Prostate gland (tissue), 2 donors: ENCODE measurements around the gene SLC35F2. TPM values are rescaled to one million over a fixed set of nuclear protein-coding genes. Genes with fewer than 3 reads are reported as not detected.

Experiments used
- DNase-seq: peaks from one replicate; pipeline ENCODE4 v3.0.0-alpha.2; 2019; ENCODE audit warnings: low spot score
- H3K27ac ChIP-seq, 2 donors: fragments of 200-600 bp; sonication (generic); 2 replicates each; pipeline ENCODE4 v1.5.1; 2017 to 2019
- H3K27me3 ChIP-seq: fragments of 200-600 bp; sonication (generic); replicated peaks from 2 replicates; pipeline ENCODE4 v1.5.1; 2019; ENCODE audit not compliant: insufficient read depth
- H3K36me3 ChIP-seq, 2 donors: fragments of 200-600 bp; sonication (generic); 1 replicate in 1 of 2; 2 replicates in 1 of 2; pipeline versions ENCODE4 v1.5.1 to v1.8.1; 2017 to 2019
- H3K4me1 ChIP-seq: fragments of 200-600 bp; sonication (generic); replicated peaks from 2 replicates; pipeline ENCODE4 v1.5.1; 2019
- H3K4me3 ChIP-seq, 2 donors: fragments of 200-600 bp; sonication (generic); 2 replicates each; pipeline ENCODE4 v1.5.1; 2017 to 2019
- H3K9me3 ChIP-seq: fragments of 200-600 bp; sonication (generic); 2 replicates; pipeline ENCODE4 v1.5.1; 2017
- CTCF ChIP-seq, 4 experiments: fragments of 200-600 bp in 2 of 4; fragments of 450-650 bp in 2 of 4; sonication (generic) in 2 of 4; IDR thresholded peaks; 1 replicate in 3 of 4; 2 replicates in 1 of 4; pipeline ENCODE4 v1.5.1; 2016 to 2019; ENCODE audit warnings: antibody characterized with exemption in 4 of 4, mild to moderate bottlenecking in 2 of 4, moderate library complexity in 2 of 4
- POLR2A ChIP-seq: fragments of 450-650 bp; IDR thresholded peaks from one replicate; pipeline ENCODE4 v1.6.1; 2016; ENCODE audit warnings: antibody characterized with exemption, mild to moderate bottlenecking
- POLR2AphosphoS5 ChIP-seq: sonication (generic); formaldehyde crosslinking; IDR thresholded peaks from one replicate; pipeline ENCODE4 v1.6.1; 2017; ENCODE audit warnings: antibody characterized with exemption
- WGBS: methylation state at CpG from one replicate; pipeline ENCODE4 v1.1.5; 2018; 5-methylcytosine and 5-hydroxymethylcytosine counted together
- intact Hi-C: fragments of 100-400 bp; cut with DNase I; formaldehyde crosslinking; loops from one replicate; pipeline ENCODE4 v1.14.2; 2022
- total RNA-seq, 2 donors: library from RNA; depleted of rRNA; stranded (reverse); fragments of >200 nt; gene quantifications; one replicate each; pipeline ENCODE4 v1.1.0, GENCODE V29; 2016

SLC35F2 gene
- total RNA-seq, 2 donors from 2014 or later = 21.6 to 41.9 TPM

DNA sequence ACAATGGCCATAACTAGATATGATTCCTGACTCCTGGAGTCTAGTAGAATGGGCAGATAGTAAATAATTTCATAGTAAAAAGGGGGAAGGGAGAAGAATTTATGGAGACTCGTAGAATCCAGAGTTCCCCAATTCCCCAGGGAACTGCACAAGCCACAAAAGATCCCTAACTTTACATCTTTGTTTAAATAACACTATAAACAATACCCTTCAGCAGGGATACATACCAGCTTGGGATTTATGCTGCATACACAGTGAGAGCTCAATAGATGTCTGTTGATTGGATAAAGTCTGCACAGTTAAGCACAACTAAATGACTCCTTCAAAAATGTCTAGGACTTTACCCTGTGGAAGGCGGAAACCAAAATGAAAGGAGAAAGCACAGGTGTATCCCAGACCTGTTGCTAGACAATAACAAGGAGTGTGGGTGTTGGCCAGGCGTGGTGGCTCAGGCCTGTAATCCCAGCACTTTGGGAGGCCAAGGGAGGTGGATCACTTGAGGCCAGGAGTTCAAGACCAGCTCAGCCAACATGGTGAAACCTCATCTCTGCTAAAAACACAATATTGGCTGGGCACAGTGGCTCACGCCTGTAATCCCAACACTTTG lies 6.8 kb downstream of the SLC35F2 start:
- intact Hi-C loops = no loop called here
- no peaks in the 10 kb centered on the region for H3K36me3 ChIP-seq
- TF ChIP-seq POLR2A = no peak
- no peak for TF ChIP-seq POLR2AphosphoS5
- no peak for TF ChIP-seq CTCF (IDR thresholded peaks at IDR 0.05)
- no peak overlapping the region for H3K4me3 ChIP-seq
- H3K27me3 ChIP-seq = no peaks in the 10 kb centered on the region
- H3K9me3 ChIP-seq = no peaks in the 10 kb centered on the region
- 87% methylated on average over 4 of the region's 4 CpGs for WGBS
- H3K4me1 ChIP-seq = no peaks in the 10 kb centered on the region
- no peak overlapping the region for H3K27ac ChIP-seq
- DNase-seq = no peak

DNA sequence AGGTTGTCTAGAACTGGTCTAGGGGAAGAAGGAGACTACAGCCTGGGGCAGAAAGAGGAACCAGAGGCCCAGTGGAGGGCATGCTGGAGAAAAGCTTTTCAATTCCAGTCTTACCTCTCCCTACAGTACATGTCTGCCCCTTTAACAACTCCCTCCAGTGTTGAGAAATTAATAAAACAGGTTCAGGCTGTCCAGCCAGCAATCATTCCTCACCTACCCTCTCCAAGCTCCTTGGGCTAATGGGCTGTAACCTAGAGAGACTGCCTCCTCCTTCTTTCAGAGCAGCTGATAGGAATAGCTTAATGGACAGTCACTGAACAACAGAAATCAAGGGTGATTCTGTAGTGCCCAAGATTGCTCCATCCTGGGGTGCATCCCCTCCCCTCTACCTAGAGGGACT lies 8.8 kb downstream of the SLC35F2 start:
- H3K27ac ChIP-seq = no peak overlapping the region
- no peak for TF ChIP-seq CTCF (IDR thresholded peaks at IDR 0.05)
- TF ChIP-seq POLR2AphosphoS5 = no peak
- no peak for TF ChIP-seq POLR2A
- intact Hi-C loops = no loop called here
- no peaks in the 10 kb centered on the region for H3K27me3 ChIP-seq
- no peak overlapping the region for H3K4me3 ChIP-seq
- DNase-seq = no peak
- no peaks in the 10 kb centered on the region for H3K36me3 ChIP-seq
- no peaks in the 10 kb centered on the region for H3K9me3 ChIP-seq
- no peaks in the 10 kb centered on the region for H3K4me1 ChIP-seq

GRCh38 chr11:107848345-107848744 lies 10.2 kb downstream of the SLC35F2 start:
- TF ChIP-seq CTCF (IDR thresholded peaks at IDR 0.05) = no peak
- no peak for TF ChIP-seq POLR2A
- TF ChIP-seq POLR2AphosphoS5 = no peak
- no peak overlapping the region for H3K4me3 ChIP-seq
- H3K27me3 ChIP-seq = no peaks in the 10 kb centered on the region
- H3K36me3 ChIP-seq = no peaks in the 10 kb centered on the region
- DNase-seq = no peak
- no peak overlapping the region for H3K27ac ChIP-seq
- no peaks in the 10 kb centered on the region for H3K9me3 ChIP-seq
- no peaks in the 10 kb centered on the region for H3K4me1 ChIP-seq
- intact Hi-C loops = no loop called here
- WGBS = 47% methylated on average over 1 of the region's 1 CpG

DNA sequence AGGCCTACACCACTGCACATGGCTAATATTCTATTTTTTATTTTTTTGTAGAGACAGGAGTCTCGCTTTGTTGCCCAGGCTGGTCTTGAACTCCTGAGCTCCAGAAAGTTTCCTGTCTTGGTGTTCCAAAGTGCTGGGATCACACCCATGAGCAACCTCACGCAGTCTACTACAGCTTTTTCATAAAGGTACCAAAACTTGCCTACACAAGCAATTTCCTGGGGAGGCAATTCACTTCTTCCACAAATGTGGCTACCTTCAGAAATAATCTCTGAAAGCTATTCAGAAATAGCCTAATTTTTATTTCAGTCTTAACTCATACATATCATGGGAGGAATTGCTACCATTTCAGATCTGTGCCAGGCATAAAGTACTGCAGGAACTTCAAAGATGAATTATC lies 11.4 kb downstream of the SLC35F2 start:
- intact Hi-C loops = no loop called here
- Histone ChIP-seq H3K4me1 (no peaks in the 10 kb centered on the region), H3K27ac (no peak overlapping the region), H3K36me3 (no peaks in the 10 kb centered on the region), H3K4me3 (no peak overlapping the region), H3K9me3 (no peaks in the 10 kb centered on the region), H3K27me3 (no peaks in the 10 kb centered on the region)
- 100% methylated on average over 2 of the region's 2 CpGs for WGBS
- no peak for TF ChIP-seq POLR2A
- no peak for DNase-seq

- TF ChIP-seq POLR2A = no peak
- no peak for TF ChIP-seq CTCF (IDR thresholded peaks at IDR 0.05)
- TF ChIP-seq POLR2AphosphoS5 = no peak
- 94% methylated on average over 7 of the region's 7 CpGs for WGBS
- Histone ChIP-seq H3K36me3 (no peaks in the 10 kb centered on the region), H3K9me3 (no peaks in the 10 kb centered on the region), H3K27ac (no peak overlapping the region), H3K4me1 (peaks cover 8% of the 10 kb centered on the region), H3K4me3 (no peak overlapping the region), H3K27me3 (no peaks in the 10 kb centered on the region)
- no peak for DNase-seq
- intact Hi-C loops = no loop called here
Measured at GRCh38 chr11:107844041-107844440, 14.5 kb downstream of the SLC35F2 start.
